DMS 273 (cell line): ENCODE results near the gene ANKRD34C.
"Not testable (repeated sequence)": the region's sequence is repeated elsewhere in the genome, so short reads cannot be mapped to it uniquely, and the experiment has no call there.

Experiments
- DNase-seq: peaks from one replicate; lab custom pipeline; 2025; ENCODE audit not compliant: unreplicated experiment; lab: John Stamatoyannopoulos, UW

ANKRD34C gene

GRCh38 chr15:79310985-79311900, 28.7 kb downstream of the ANKRD34C start, which contains the start of gene TMED3:
Gene TMED3, plus strand, starts transcription at chr15:79311112. Its CDS starts 138 bp downstream, at chr15:79311250.
- DNase-seq, result peak; percentile 91

GRCh38 chr15:79311901-79312553, 29.5 kb downstream of the ANKRD34C start:
- DNase-seq, result peak; percentile 17

GRCh38 chr15:79314186-79314585, 31.7 kb downstream of the ANKRD34C start:
- DNase-seq, result no peak

GRCh38 chr15:79314811-79315210, 32.3 kb downstream of the ANKRD34C start:
- no peak for DNase-seq

GRCh38 chr15:79315623-79316328, 33.3 kb downstream of the ANKRD34C start:
- DNase-seq, result no peak

GRCh38 chr15:79316864-79317263, 34.3 kb downstream of the ANKRD34C start:
- DNase-seq, result no peak

- DNase-seq, result not testable (repeated sequence)
These were observed 37.5 kb downstream of the ANKRD34C start for GRCh38 chr15:79319973-79320372.

- no peak for DNase-seq
These were observed 39.4 kb downstream of the ANKRD34C start for GRCh38 chr15:79321876-79322275.

- DNase-seq, result no peak
These were observed 39.8 kb downstream of the ANKRD34C start for GRCh38 chr15:79322306-79322705.

- no peak for DNase-seq
These were observed 40.4 kb downstream of the ANKRD34C start for GRCh38 chr15:79322945-79323344.

GRCh38 chr15:79329171-79329611, 46.7 kb downstream of the ANKRD34C start:
- DNase-seq, result no peak
